A549 (cell line): ENCODE measurements around the gene HHLA2. TPM values are rescaled to one million over a fixed set of nuclear protein-coding genes. Genes with fewer than 3 reads are reported as not detected.

ENCODE experiments used
- ATAC-seq, 2 experiments: fragments of 200-7000 bp in 1 of 2; fragments of >200 bp in 1 of 2; cut with Nextera tagmentation in 1 of 2; cut with Tn5 transposase in 1 of 2; 3 replicates each; pipeline versions ENCODE4 v1.8.0 to v1.9.1; 2018 to 2020; ENCODE audit warnings: mild to moderate bottlenecking in 1 of 2, moderate library complexity in 1 of 2
- CTCF ChIA-PET: fragments of 300-600 bp; sonication (Branson Sonifier 250); formaldehyde crosslinking; extraction: SDS; loops from one replicate; lab custom pipeline; 2021; ENCODE audit warnings: antibody characterized with exemption, inconsistent platforms; lab: Yijun Ruan, JAX
- POLR2A ChIA-PET: fragments of 350-600 bp; formaldehyde crosslinking; extraction: SDS; loops from one replicate; lab custom pipeline; 2021; ENCODE audit warnings: antibody characterized with exemption, inconsistent platforms; lab: Yijun Ruan, JAX
- DNase-seq, 2 experiments: peaks; one replicate each; pipeline versions ENCODE4 v3.0.0 to v3.0.0-alpha.2; 2011 to 2016; ENCODE audit warnings: low read depth in 1 of 2, low spot score in 1 of 2
- FAIRE-seq: peaks from 2 replicates; lab custom pipeline; 2011; peaks lifted over from hg19 to GRCh38; lab: Jason Lieb, UNC
- H3K27ac ChIP-seq, 2 experiments: fragments of >200 bp; sonication (Bioruptor Twin); formaldehyde crosslinking; 3 replicates each; pipeline ENCODE4 v1.5.1; 2016 to 2017
- H3K4me1 ChIP-seq: fragments of >200 bp; sonication (Bioruptor Twin); formaldehyde crosslinking; 3 replicates; pipeline ENCODE4 v1.6.1; 2016
- H3K4me2 ChIP-seq: fragments of >200 bp; sonication (Bioruptor Twin); formaldehyde crosslinking; 3 replicates; pipeline ENCODE4 v1.6.1; 2016
- H3K4me3 ChIP-seq: fragments of >200 bp; sonication (Bioruptor Twin); formaldehyde crosslinking; 3 replicates; pipeline ENCODE4 v1.5.1; 2016
- H3K9me3 ChIP-seq: fragments of >200 bp; sonication (Bioruptor Twin); formaldehyde crosslinking; 3 replicates; pipeline ENCODE4 v1.6.1; 2016
- CBX8 ChIP-seq: fragments of 200-600 bp; sonication (generic); IDR thresholded peaks from 2 replicates; pipeline ENCODE4 v1.6.1; 2016
- CHD2 ChIP-seq: fragments of 150-350 bp; IDR thresholded peaks from 2 replicates; pipeline ENCODE4 v1.6.1; 2014; ENCODE audit warnings: low read length; ENCODE audit not compliant: partially characterized antibody
- CHD4 ChIP-seq: fragments of 200-600 bp; sonication (generic); IDR thresholded peaks from 2 replicates; pipeline ENCODE4 v1.6.1; 2016; ENCODE audit warnings: antibody characterized with exemption, mild to moderate bottlenecking, borderline replicate concordance
- CTCF ChIP-seq: fragments of >200 bp; sonication (Bioruptor Twin); formaldehyde crosslinking; IDR thresholded peaks from 3 replicates; pipeline ENCODE4 v1.5.1; 2016
- E2F6 ChIP-seq: IDR thresholded peaks from 2 replicates; pipeline ENCODE4 v1.6.1; 2012; ENCODE audit warnings: low read depth, borderline replicate concordance
- EHF ChIP-seq: fragments of 250-450 bp; sonication (Bioruptor Pico); IDR thresholded peaks from 2 replicates; pipeline ENCODE4 v1.5.0; 2020; ENCODE audit warnings: mild to moderate bottlenecking
- EP300 ChIP-seq, 2 experiments: fragments of >200 bp; sonication (Bioruptor Twin); formaldehyde crosslinking; IDR thresholded peaks; 2 replicates in 1 of 2; 3 replicates in 1 of 2; pipeline ENCODE4 v1.6.1; 2016 to 2017
- FOSB ChIP-seq: fragments of 250-450 bp; sonication (Bioruptor Pico); IDR thresholded peaks from 2 replicates; pipeline ENCODE4 v1.5.0; 2020; ENCODE audit warnings: mild to moderate bottlenecking, moderate library complexity
- FOSL2 ChIP-seq, 2 experiments: fragments of 450-650 bp in 1 of 2; fragments of >200 bp in 1 of 2; sonication (Bioruptor Twin) in 1 of 2; formaldehyde crosslinking; IDR thresholded peaks; 2 replicates each; pipeline versions ENCODE4 v1.5.0 to v1.6.1; 2016 to 2020; ENCODE audit warnings: mild to moderate bottlenecking in 1 of 2, moderate library complexity in 1 of 2
- HEYL ChIP-seq: fragments of 250-450 bp; sonication (Bioruptor Pico); IDR thresholded peaks from 2 replicates; pipeline ENCODE4 v1.8.0; 2021; ENCODE audit warnings: mild to moderate bottlenecking, moderate library complexity
- HMGXB4 ChIP-seq: fragments of 250-450 bp; sonication (Bioruptor Pico); IDR thresholded peaks from 2 replicates; pipeline ENCODE4 v1.5.0; 2021; ENCODE audit warnings: mild to moderate bottlenecking, moderate library complexity, borderline replicate concordance
- KDM1A ChIP-seq: fragments of 200-600 bp; sonication (generic); IDR thresholded peaks from 2 replicates; pipeline ENCODE4 v1.6.1; 2016; ENCODE audit warnings: low read depth, mild to moderate bottlenecking
- KDM5A ChIP-seq: fragments of 200-600 bp; sonication (generic); IDR thresholded peaks from 2 replicates; pipeline ENCODE4 v1.6.1; 2016; ENCODE audit warnings: antibody characterized with exemption, mild to moderate bottlenecking
- NFE2L2 ChIP-seq: fragments of 150-350 bp; conservative IDR thresholded peaks from 2 replicates; pipeline ENCODE4 v1.6.1; 2014; ENCODE audit warnings: low read length
- NPAS2 ChIP-seq: fragments of 250-450 bp; sonication (Bioruptor Pico); IDR thresholded peaks from 2 replicates; pipeline ENCODE4 v1.8.0; 2022; ENCODE audit warnings: mild to moderate bottlenecking, moderate library complexity, borderline replicate concordance
- NR3C1 ChIP-seq: fragments of >200 bp; sonication (Bioruptor Twin); formaldehyde crosslinking; IDR thresholded peaks from 3 replicates; pipeline ENCODE4 v1.6.1; 2017
- PBX3 ChIP-seq: IDR thresholded peaks from 2 replicates; pipeline ENCODE4 v1.6.1; 2012
- RFX5 ChIP-seq: fragments of 450-650 bp; IDR thresholded peaks from 2 replicates; pipeline ENCODE4 v1.7.1; 2014; ENCODE audit warnings: antibody characterized with exemption, mild to moderate bottlenecking, moderate library complexity
- TFCP2L1 ChIP-seq: fragments of 250-450 bp; sonication (Bioruptor Pico); IDR thresholded peaks from 2 replicates; pipeline ENCODE4 v1.5.0; 2021; ENCODE audit warnings: mild to moderate bottlenecking
- USF2 ChIP-seq: fragments of 450-650 bp; IDR thresholded peaks from 2 replicates; pipeline ENCODE4 v1.6.1; 2014; ENCODE audit warnings: antibody characterized with exemption
- ZSCAN20 ChIP-seq: fragments of 250-450 bp; sonication (Bioruptor Pico); IDR thresholded peaks from 2 replicates; pipeline ENCODE4 v1.8.0; 2022; ENCODE audit warnings: mild to moderate bottlenecking, moderate library complexity
- WGBS: methylation state at CpG from one replicate; pipeline ENCODE4 v1.1.6; 2017; ENCODE audit errors: missing lambda C conversion rate; 5-methylcytosine and 5-hydroxymethylcytosine counted together
- polyA plus RNA-seq, 4 experiments: library from polyadenylated mRNA; depleted of rRNA in 3 of 4; stranded (reverse); fragments of >200 nt; fragmentation: RNase III in 1 of 4; extraction: RNeasy Plus Mini Kit Qiagen cat#74134 plus additional on column Dnase treatment in 1 of 4; gene quantifications; 2 replicates in 3 of 4; 3 replicates in 1 of 4; pipeline ENCODE4 v1.2.3, GENCODE V29; 2011 to 2017

The HHLA2 gene
- polyA plus RNA-seq, 2 of the 4 experiments (the other 2 are of a cell fraction), result 0.08 to 0.48 TPM

- TF ChIP-seq E2F6, result no peak
- TF ChIP-seq EP300 (IDR thresholded peaks at IDR 0.05), result no peak
- TF ChIP-seq FOSB (CRISPR knock-in tag), result no peak
Measured at GRCh38 chr3:108414007-108414406, 117.7 kb downstream of the HHLA2 start (continued).

GRCh38 chr3:108415661-108416060 is 119.3 kb downstream of the HHLA2 start:
- DNase-seq (no peak), FAIRE-seq (no peak), ATAC-seq (no peak)
- CTCF ChIA-PET, result no interaction called here
- Histone ChIP-seq H3K27ac (no peak overlapping the region), H3K4me3 (no peak overlapping the region), H3K4me1 (no peaks in the 10 kb centered on the region), H3K4me2 (no peak overlapping the region), H3K9me3 (no peaks in the 10 kb centered on the region)
- TF ChIP-seq HMGXB4 (CRISPR knock-in tag), result no peak
- TF ChIP-seq NR3C1, result no peak
- TF ChIP-seq ZSCAN20, result no peak
- TF ChIP-seq HEYL (CRISPR knock-in tag), result no peak
- POLR2A ChIA-PET, result no interaction called here
- WGBS, result 65% methylated on average over 3 of the region's 3 CpGs

GRCh38 chr3:108416111-108416869 is 119.9 kb downstream of the HHLA2 start:
- no peak overlapping the region for H3K27ac ChIP-seq
- FAIRE-seq, result no peak
- 69% methylated on average over 4 of the region's 4 CpGs for WGBS

GRCh38 chr3:108420926-108421325 is 124.6 kb downstream of the HHLA2 start:
- FAIRE-seq (no peak), ATAC-seq (0 out of 6 replicates have a peak, but pooled peaks of 1 of the 2 experiments have one; percentile 30)
- Histone ChIP-seq H3K4me1 (no peaks in the 10 kb centered on the region), H3K4me2 (no peak overlapping the region), H3K4me3 (no peak overlapping the region)
- WGBS, result 94% methylated on average over 2 of the region's 2 CpGs
- POLR2A ChIA-PET, result no interaction called here
- TF ChIP-seq CHD4 (no peak), USF2 (no peak), EP300 (IDR thresholded peaks at IDR 0.05) (no peak), TFCP2L1 (CRISPR knock-in tag) (no peak), FOSL2 (IDR thresholded peaks at IDR 0.05) (no peak), FOSL2 (CRISPR knock-in tag; IDR thresholded peaks at IDR 0.05) (no peak), RFX5 (no peak), CTCF (no peak), NFE2L2 (no peak), KDM5A (no peak), NPAS2 (CRISPR knock-in tag) (no peak), EHF (CRISPR knock-in tag) (no peak), CHD2 (no peak), ZSCAN20 (no peak), PBX3 (no peak), FOSB (CRISPR knock-in tag) (no peak), CBX8 (no peak)
- TF ChIP-seq, all 56 proteins: peak for 0
- H3K9me3 ChIP-seq, result no peaks in the 10 kb centered on the region
- no peak for DNase-seq
- CTCF ChIA-PET, result interaction anchor here (0.9 kb wide), 1 partner anchor 68 kb away, joined by 3 read pairs; no protein-coding TSS in a partner anchor
- no peak overlapping the region for H3K27ac ChIP-seq

More at GRCh38 chr3:108416111-108416869, 119.9 kb downstream of the HHLA2 start:
- no peaks in the 10 kb centered on the region for H3K4me1 ChIP-seq
- CTCF ChIA-PET, result no interaction called here
- TF ChIP-seq PBX3 (no peak), KDM1A (no peak)
- H3K4me2 ChIP-seq, result no peak overlapping the region
- no peak for ATAC-seq
- DNase-seq, result no peak
- POLR2A ChIA-PET, result no interaction called here
- no peak overlapping the region for H3K4me3 ChIP-seq
- H3K9me3 ChIP-seq, result no peaks in the 10 kb centered on the region
